Mammary epithelial cell (primary cell): ENCODE data around the gene ALG8.

Experiments
- EZH2 ChIP-seq: IDR thresholded peaks from 2 replicates; pipeline ENCODE4 v1.6.1; 2012; ENCODE audit warnings: low read length, inconsistent platforms, borderline replicate concordance
- TF ChIP-seq, protein P1 (sequence below), 2 donors: IDR thresholded peaks in 1 of 2; conservative IDR thresholded peaks in 1 of 2; 2 replicates each; pipeline ENCODE4 v1.5.1; 2011 to 2012; ENCODE audit warnings: inconsistent platforms in 2 of 2, low read length in 2 of 2, mild to moderate bottlenecking in 2 of 2, control low read depth in 1 of 2, low read depth in 1 of 2; ENCODE audit not compliant: insufficient read depth in 1 of 2; ENCODE audit errors: extremely low read depth in 1 of 2

GRCh38 chr11:78062671-78063070, 76.8 kb downstream of the ALG8 start:
- TF ChIP-seq, protein P1, sequence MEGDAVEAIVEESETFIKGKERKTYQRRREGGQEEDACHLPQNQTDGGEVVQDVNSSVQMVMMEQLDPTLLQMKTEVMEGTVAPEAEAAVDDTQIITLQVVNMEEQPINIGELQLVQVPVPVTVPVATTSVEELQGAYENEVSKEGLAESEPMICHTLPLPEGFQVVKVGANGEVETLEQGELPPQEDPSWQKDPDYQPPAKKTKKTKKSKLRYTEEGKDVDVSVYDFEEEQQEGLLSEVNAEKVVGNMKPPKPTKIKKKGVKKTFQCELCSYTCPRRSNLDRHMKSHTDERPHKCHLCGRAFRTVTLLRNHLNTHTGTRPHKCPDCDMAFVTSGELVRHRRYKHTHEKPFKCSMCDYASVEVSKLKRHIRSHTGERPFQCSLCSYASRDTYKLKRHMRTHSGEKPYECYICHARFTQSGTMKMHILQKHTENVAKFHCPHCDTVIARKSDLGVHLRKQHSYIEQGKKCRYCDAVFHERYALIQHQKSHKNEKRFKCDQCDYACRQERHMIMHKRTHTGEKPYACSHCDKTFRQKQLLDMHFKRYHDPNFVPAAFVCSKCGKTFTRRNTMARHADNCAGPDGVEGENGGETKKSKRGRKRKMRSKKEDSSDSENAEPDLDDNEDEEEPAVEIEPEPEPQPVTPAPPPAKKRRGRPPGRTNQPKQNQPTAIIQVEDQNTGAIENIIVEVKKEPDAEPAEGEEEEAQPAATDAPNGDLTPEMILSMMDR (conservative IDR thresholded peaks at IDR 0.05 in 1 of 2, IDR thresholded peaks at IDR 0.05 in 1 of 2; ENCODE audit: extremely low read depth in 1 of 2, insufficient read depth in 1 of 2, low read depth in 1 of 2, low read length in 2 of 2): no peak
- no peak for TF ChIP-seq EZH2
